Measurements from ENCODE around the gene STATH.

DNA sequence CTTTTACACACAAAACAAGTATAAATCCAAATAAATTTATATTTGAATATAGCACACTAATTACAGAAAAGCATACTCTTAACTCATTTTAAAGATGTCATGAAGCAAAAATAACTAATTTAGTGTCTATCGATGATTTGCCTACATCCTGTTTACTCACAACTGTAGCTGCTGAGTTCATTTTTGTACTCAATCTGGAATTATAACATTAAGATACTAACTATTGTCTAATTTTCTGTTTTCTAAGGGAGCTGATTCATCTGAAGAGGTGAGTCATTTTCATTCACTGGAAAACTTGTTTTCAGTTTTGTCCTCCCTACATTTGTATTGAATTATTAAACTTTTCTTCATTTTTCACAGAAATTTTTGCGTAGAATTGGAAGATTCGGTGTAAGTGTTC, 3.7 kb downstream of the STATH start:
- TF ChIP-seq EZH2 (IDR thresholded peaks at IDR 0.05; ENCODE audit: low read depth, unreplicated experiment) = no peak
- TF ChIP-seq, protein P1, sequence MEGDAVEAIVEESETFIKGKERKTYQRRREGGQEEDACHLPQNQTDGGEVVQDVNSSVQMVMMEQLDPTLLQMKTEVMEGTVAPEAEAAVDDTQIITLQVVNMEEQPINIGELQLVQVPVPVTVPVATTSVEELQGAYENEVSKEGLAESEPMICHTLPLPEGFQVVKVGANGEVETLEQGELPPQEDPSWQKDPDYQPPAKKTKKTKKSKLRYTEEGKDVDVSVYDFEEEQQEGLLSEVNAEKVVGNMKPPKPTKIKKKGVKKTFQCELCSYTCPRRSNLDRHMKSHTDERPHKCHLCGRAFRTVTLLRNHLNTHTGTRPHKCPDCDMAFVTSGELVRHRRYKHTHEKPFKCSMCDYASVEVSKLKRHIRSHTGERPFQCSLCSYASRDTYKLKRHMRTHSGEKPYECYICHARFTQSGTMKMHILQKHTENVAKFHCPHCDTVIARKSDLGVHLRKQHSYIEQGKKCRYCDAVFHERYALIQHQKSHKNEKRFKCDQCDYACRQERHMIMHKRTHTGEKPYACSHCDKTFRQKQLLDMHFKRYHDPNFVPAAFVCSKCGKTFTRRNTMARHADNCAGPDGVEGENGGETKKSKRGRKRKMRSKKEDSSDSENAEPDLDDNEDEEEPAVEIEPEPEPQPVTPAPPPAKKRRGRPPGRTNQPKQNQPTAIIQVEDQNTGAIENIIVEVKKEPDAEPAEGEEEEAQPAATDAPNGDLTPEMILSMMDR (conservative IDR thresholded peaks at IDR 0.05; ENCODE audit: low read depth in 2 of 2) = no peak
- TF ChIP-seq, protein P2, sequence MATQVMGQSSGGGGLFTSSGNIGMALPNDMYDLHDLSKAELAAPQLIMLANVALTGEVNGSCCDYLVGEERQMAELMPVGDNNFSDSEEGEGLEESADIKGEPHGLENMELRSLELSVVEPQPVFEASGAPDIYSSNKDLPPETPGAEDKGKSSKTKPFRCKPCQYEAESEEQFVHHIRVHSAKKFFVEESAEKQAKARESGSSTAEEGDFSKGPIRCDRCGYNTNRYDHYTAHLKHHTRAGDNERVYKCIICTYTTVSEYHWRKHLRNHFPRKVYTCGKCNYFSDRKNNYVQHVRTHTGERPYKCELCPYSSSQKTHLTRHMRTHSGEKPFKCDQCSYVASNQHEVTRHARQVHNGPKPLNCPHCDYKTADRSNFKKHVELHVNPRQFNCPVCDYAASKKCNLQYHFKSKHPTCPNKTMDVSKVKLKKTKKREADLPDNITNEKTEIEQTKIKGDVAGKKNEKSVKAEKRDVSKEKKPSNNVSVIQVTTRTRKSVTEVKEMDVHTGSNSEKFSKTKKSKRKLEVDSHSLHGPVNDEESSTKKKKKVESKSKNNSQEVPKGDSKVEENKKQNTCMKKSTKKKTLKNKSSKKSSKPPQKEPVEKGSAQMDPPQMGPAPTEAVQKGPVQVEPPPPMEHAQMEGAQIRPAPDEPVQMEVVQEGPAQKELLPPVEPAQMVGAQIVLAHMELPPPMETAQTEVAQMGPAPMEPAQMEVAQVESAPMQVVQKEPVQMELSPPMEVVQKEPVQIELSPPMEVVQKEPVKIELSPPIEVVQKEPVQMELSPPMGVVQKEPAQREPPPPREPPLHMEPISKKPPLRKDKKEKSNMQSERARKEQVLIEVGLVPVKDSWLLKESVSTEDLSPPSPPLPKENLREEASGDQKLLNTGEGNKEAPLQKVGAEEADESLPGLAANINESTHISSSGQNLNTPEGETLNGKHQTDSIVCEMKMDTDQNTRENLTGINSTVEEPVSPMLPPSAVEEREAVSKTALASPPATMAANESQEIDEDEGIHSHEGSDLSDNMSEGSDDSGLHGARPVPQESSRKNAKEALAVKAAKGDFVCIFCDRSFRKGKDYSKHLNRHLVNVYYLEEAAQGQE (IDR thresholded peaks at IDR 0.05; ENCODE audit: unreplicated experiment) = no peak
- TF ChIP-seq CREB1 (CRISPR knock-in tag; IDR thresholded peaks at IDR 0.05; ENCODE audit: low read depth) = no peak
- no peak for TF ChIP-seq EZH2phosphoT487 (IDR thresholded peaks at IDR 0.05; ENCODE audit: unreplicated experiment)
- TF ChIP-seq POLR2AphosphoS5 (IDR thresholded peaks at IDR 0.05; ENCODE audit: low read depth) = no peak

Data from GM23338 (cell line).